CD4-positive, alpha-beta T cell (primary cell): ENCODE results near the gene QRFP. TPM values are rescaled to one million over a fixed set of nuclear protein-coding genes. Genes with fewer than 3 reads are reported as not detected.

Experiments used
- ATAC-seq: fragments of 200-7000 bp; cut with Tn5 transposase; one replicate; pipeline ENCODE4 v1.10.0; 2022; ENCODE audit warnings: mild to moderate bottlenecking; ENCODE audit not compliant: poor library complexity
- CTCF ChIA-PET: fragments of 350-600 bp; sonication (Branson Sonifier 250); formaldehyde crosslinking; loops from one replicate; lab custom pipeline; 2021; ENCODE audit warnings: antibody characterized with exemption, inconsistent platforms; lab: Charles Lee
- POLR2A ChIA-PET: fragments of 350-600 bp; sonication (Branson Sonifier 250); formaldehyde crosslinking; loops from one replicate; lab custom pipeline; 2021; ENCODE audit warnings: antibody characterized with exemption, inconsistent platforms; lab: Charles Lee
- DNase-seq, 14 experiments: peaks; one replicate each; pipeline ENCODE4 v3.0.0-alpha.2; 2013 to 2020; ENCODE audit warnings: mixed read lengths in 2 of 14
- H3K27ac ChIP-seq, 2 donors: one replicate each; pipeline versions ENCODE4 v1.5.1 to v1.7.0; 2013; ENCODE audit warnings: low read length in 2 of 2, low read depth in 1 of 2, mild to moderate bottlenecking in 1 of 2
- H3K27me3 ChIP-seq, 2 experiments: 1 replicate in 1 of 2; 2 replicates in 1 of 2; pipeline versions ENCODE4 v1.6.1 to v1.7.0; 2013; ENCODE audit warnings: low read length in 2 of 2, control low read depth in 1 of 2, mild to moderate bottlenecking in 1 of 2, moderate library complexity in 1 of 2; ENCODE audit not compliant: insufficient read depth in 2 of 2, control insufficient read depth in 1 of 2
- H3K36me3 ChIP-seq: one replicate; pipeline ENCODE4 v1.6.1; 2013; ENCODE audit warnings: low read length, control low read depth; ENCODE audit not compliant: insufficient read depth
- H3K4me1 ChIP-seq: one replicate; pipeline ENCODE4 v1.6.1; 2013; ENCODE audit warnings: low read length, control low read depth; ENCODE audit not compliant: insufficient read depth
- H3K4me3 ChIP-seq: one replicate; pipeline ENCODE4 v1.5.1; 2013; ENCODE audit warnings: mild to moderate bottlenecking, low read length, moderate library complexity
- H3K9me3 ChIP-seq, 2 experiments: 1 replicate in 1 of 2; 2 replicates in 1 of 2; pipeline versions ENCODE4 v1.6.1 to v1.7.0; 2013; ENCODE audit warnings: low read length in 2 of 2, mild to moderate bottlenecking in 2 of 2, control low read depth in 1 of 2, moderate library complexity in 1 of 2; ENCODE audit not compliant: control insufficient read depth in 1 of 2, insufficient read depth in 1 of 2
- H3K27ac Mint-ChIP-seq: one replicate; pipeline ENCODE4 v1.8.0; 2020; ENCODE audit warnings: mixed read lengths
- H3K27me3 Mint-ChIP-seq: one replicate; pipeline ENCODE4 v1.8.0; 2021; ENCODE audit warnings: mixed read lengths
- H3K36me3 Mint-ChIP-seq: one replicate; pipeline ENCODE4 v1.8.0; 2021; ENCODE audit warnings: low read depth, mixed read lengths
- H3K4me1 Mint-ChIP-seq: one replicate; pipeline ENCODE4 v1.8.0; 2021; ENCODE audit warnings: low read depth, mixed read lengths
- H3K4me3 Mint-ChIP-seq: one replicate; pipeline ENCODE4 v1.8.0; 2020; ENCODE audit warnings: mild to moderate bottlenecking, mixed read lengths
- H3K9me3 Mint-ChIP-seq: one replicate; pipeline ENCODE4 v1.8.0; 2020; ENCODE audit warnings: mixed read lengths
- CTCF ChIP-seq: fragments of 200-600 bp; IDR thresholded peaks from one replicate; pipeline ENCODE4 v1.8.0; 2022; ENCODE audit warnings: antibody characterized with exemption, mild to moderate bottlenecking
- intact Hi-C, 2 experiments: fragments of 100-400 bp; cut with DNase I in 1 of 2; cut with micrococcal nuclease in 1 of 2; formaldehyde crosslinking; loops; one replicate each; pipeline versions ENCODE4 v1.15.1 to v1.9.0; 2023 to 2025; cut with DNase I, micrococcal nuclease
- total RNA-seq, 174 experiments: library from RNA in 2 of 174; stranded (reverse) in 2 of 174; gene quantifications; one replicate each; pipeline ENCODE4 v1.2.3 and lab custom pipeline; 2021 to 2026

The QRFP gene
- total RNA-seq, 2 experiments from 2014 or later = not detected

DNA sequence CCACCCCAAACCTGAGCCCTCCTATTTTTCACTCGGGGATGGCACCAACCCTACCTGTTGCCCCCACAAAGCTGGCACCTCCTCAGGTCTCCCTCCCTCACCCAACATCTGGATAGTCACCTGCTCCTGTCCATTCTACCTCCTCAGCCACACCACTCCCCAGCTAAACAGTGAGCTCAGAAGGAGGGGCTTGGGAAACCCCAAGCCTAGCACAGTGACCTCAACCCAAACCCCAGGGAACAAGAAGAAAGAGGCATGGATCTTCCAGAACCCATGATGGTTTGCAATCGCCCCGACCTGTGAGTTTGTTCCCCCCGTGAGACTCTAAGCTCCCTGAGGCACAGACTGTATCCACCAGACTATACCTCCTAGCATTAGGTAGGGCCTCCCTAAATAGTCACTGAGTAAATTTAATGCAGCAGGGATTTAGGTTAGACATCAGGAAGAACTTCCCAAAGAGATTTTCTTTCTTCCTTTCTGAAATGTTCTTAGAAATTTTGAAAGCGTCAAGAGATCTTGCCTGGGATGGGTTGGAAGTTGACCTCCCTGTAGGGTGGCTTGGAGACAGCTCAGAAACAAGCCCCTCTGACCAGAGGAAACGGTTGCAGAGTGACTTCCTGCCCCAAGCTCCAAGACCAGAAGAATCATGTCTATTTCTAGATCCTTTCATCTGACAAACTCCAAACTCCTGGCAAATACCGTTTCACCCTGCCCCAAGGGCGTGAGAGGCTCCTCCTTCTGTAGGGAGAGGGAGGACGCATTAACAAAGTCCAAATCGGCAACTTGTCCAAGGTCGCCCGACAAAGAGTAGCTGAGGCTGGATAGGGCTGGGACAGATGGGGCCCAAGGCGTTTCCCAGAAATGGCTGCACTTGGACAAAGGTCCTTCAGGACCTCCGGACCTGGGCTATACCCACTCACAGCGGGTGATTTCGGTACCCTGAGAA is 38.4 kb upstream of the QRFP start:
- Histone ChIP-seq H3K27me3 (peaks cover 38 to 70% of the 10 kb centered on the region in 2 experiments), H3K9me3 (peaks cover 0 to 15% of the 10 kb centered on the region in 2 experiments), H3K4me3 (no peak overlapping the region), H3K27ac (no peak overlapping the region), H3K4me1 (no peaks in the 10 kb centered on the region), H3K36me3 (no peaks in the 10 kb centered on the region)
- no peak for DNase-seq
- ChIA-PET POLR2A (no interaction called here), CTCF (no interaction called here)
- peaks cover 66% of the 10 kb centered on the region for H3K27me3 Mint-ChIP-seq
- no peak for TF ChIP-seq CTCF
- no peak for ATAC-seq
- no peaks in the 10 kb centered on the region for H3K36me3 Mint-ChIP-seq
- H3K4me3 Mint-ChIP-seq = no peak overlapping the region
- intact Hi-C loops = no loop called here
- H3K4me1 Mint-ChIP-seq = no peaks in the 10 kb centered on the region
- H3K9me3 Mint-ChIP-seq = no peaks in the 10 kb centered on the region
- no peak overlapping the region for H3K27ac Mint-ChIP-seq

GRCh38 chr9:130934246-130934645 is 37.6 kb upstream of the QRFP start:
- POLR2A ChIA-PET = no interaction called here
- no peak overlapping the region for H3K27ac ChIP-seq

More at GRCh38 chr9:130934246-130934645, 37.6 kb upstream of the QRFP start:
- no peak overlapping the region for H3K4me3 ChIP-seq
- CTCF ChIA-PET = no interaction called here
- no peaks in the 10 kb centered on the region for H3K4me1 Mint-ChIP-seq
- no peaks in the 10 kb centered on the region for H3K36me3 Mint-ChIP-seq
- no peaks in the 10 kb centered on the region for H3K4me1 ChIP-seq
- no peak for TF ChIP-seq CTCF
- intact Hi-C loops = no loop called here
- no peaks in the 10 kb centered on the region for H3K36me3 ChIP-seq
- no peaks in the 10 kb centered on the region for H3K9me3 Mint-ChIP-seq
- H3K4me3 Mint-ChIP-seq = no peak overlapping the region
- H3K27me3 ChIP-seq = peaks cover 37 to 65% of the 10 kb centered on the region in 2 experiments
- H3K27ac Mint-ChIP-seq = no peak overlapping the region
- H3K27me3 Mint-ChIP-seq = peaks cover 68% of the 10 kb centered on the region
- no peak for DNase-seq
- H3K9me3 ChIP-seq = peaks cover 0 to 15% of the 10 kb centered on the region in 2 experiments
- no peak for ATAC-seq
